GM21717 (cell line): ENCODE results near the gene HOGA1.

Experiments
- ATAC-seq: cut with Tn5 transposase; IDR thresholded peaks from one replicate; pipeline ENCODE4 v1.9.1; 2021; ENCODE audit warnings: mild to moderate bottlenecking, moderate library complexity; ENCODE audit not compliant: unreplicated experiment

The HOGA1 gene

GRCh38 chr10:97578171-97578844 lies 5.9 kb upstream of the HOGA1 start:
- ATAC-seq: no peak

- ATAC-seq: no peak
These were observed 3.5 kb upstream of the HOGA1 start for GRCh38 chr10:97580421-97581367.

GRCh38 chr10:97582169-97582568 lies 2.0 kb upstream of the HOGA1 start:
- ATAC-seq: no peak

DNA sequence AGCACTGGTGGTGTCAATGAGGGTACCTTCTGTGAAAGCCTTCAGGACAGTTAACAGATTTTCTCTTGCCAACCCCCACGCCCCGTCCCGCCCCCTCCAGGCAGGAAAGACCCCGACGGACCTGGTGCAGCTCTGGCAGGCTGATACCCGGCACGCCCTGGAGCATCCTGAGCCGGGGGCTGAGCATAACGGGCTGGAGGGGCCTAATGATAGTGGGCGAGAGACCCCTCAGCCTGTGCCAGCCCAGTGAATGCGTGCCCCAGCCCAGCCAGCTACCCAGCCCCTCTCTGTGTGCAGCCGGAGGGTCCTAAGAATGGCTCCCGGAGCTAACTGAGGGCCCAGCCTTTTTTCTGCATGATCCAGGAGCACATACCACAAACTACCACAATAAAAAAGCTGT lies 713 bp upstream of the HOGA1 start:
- ATAC-seq: no peak

DNA sequence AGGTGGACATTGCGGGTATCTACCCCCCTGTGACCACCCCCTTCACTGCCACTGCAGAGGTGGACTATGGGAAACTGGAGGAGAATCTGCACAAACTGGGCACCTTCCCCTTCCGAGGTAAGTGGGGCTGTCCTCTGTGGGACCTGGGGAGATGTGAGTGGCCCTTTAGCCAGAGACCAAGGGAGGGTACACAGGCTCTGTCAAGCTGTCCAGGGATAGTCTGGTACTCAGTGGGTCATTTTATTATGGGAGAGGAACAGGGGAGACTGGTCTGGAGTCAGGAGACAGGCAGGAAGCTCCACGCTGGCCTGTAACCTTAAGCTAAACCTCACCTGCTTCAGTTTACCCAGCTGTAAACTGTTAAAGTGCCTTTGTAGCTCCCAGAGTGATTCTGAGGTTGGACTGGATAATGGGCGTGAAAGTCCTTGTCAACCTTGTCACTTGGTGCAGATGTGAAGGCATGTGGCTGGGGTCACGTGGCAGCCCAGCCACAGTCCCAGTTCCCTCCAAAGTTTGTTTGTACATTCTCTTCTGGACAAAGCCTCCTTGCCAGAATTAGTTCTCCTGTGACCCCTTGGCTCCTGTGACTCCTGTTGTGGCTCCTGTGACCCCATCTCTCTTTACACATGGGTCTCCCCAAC lies 729 bp downstream of the HOGA1 start:
- ATAC-seq: no peak

DNA sequence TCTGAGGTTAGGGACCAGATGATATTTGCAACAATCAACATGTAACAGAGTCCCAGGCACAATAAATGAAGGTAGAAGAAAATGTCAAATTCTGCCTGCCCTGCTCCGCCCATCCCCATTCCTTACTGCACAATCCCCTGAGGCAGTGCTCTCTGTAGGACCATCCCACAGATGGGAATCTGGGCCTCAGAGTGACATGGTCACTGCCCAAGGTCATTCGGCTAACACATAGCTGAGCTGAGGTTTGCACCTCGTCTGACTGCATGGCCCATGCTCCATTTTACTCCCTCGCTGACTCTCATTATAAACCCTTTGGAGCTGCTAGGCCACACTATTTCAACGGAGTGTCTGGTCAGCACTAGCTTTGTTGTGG lies 1.2 kb downstream of the HOGA1 start:
- no peak for ATAC-seq

DNA sequence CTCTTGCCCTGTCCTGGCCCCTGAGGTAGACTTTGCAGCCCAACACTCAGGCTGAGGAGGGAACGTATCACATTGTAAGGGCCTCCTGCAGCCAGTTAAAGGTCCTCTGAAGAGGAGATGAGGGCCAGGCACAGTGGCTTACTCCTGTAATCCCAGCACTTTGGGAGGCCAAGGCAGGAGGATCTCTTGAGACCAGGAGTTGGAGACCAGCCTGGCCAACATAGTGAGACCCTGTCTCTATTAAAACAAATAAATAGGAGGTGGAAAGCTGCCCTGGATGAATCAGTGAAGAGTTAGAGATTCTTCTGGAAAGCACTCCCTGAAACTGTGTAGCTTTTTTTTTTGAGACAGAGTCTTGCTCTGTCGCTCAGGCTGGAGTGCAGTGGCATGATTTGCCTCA lies 3.0 kb downstream of the HOGA1 start:
- no peak for ATAC-seq

DNA sequence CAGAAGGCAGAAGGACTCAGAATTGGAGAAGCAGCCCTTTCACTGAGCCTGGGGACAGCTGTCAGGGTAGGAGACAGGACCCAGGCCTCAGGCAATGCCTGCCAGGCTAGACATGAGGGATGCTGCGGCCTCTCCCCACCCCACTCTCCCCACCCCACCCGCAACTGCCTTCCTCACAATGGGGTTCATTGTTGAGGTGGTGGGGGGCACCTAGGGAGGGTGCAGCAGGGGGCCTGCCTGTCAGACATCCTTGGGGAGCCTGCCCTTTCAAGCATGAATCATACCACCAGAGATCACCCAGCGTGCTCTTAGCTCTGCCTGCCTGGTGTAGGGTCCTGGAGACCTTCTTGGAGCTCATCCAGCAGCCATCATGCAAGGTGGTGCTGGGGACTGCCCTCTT lies 5.3 kb downstream of the HOGA1 start, which contains the start of gene C10orf62:
C10orf62 (plus strand) TSS at position 243 of the 400 bp plus-strand sequence. CDS start 177 bp downstream, outside the sequence.
- ATAC-seq: no peak

GRCh38 chr10:97590082-97590747 lies 6.0 kb downstream of the HOGA1 start:
- no peak for ATAC-seq

DNA sequence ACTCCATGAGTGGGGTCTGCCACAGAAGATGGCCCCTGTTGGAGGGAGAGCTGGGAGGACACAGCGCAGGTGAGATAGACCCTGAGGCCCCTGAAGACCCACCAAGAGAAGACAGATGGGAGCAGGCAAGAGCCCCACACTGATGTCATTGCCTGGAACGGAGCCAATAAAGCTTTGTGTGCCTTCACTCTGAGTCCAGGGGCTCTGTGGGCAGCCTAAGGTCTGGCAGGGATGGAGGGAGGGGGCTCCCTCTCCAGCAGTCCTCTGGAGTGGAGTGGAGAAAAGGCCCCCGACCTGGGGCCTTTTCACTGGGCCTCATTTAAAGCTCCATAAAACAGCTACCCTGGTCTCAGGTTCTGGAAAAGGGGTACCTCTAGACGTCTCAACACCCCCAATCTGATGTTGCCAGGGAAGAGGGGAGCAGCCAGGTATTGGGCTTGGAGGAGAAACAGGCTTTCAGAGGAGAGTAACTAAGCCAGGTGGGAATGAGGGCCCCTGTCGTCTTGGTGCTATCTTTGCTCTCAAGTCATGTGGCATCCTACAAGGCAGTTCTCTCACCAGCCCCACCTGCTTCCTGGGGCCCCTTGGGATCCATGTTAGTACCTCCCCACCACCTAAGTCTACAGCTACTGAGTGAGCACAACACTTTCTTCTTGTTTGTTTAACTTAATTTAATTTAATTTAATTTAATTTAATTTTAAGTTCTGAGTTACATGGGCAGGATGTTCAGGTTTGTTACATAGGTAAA lies 6.7 kb downstream of the HOGA1 start:
- ATAC-seq: no peak

DNA sequence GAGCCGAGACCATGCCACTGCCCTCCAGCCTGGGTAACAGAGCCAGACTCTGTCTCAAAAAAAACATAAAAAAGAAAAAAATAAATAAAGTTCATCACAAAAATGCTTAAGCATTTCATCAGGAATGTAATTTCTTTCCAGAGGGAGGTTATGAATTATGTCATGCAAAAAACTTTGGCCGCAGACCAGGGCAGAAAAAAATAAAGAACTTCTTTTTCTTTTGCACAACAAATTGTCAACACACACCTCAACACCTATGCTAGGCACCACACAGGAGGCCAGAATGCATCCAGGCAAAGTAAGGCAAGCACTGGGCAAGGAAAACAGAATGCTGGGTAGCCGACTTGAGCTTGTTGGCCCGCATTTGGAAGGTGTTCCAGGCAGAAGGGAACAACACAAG lies 9.2 kb downstream of the HOGA1 start:
- no peak for ATAC-seq

- no peak for ATAC-seq
These were observed 12.2 kb downstream of the HOGA1 start for GRCh38 chr10:97596101-97597082.

DNA sequence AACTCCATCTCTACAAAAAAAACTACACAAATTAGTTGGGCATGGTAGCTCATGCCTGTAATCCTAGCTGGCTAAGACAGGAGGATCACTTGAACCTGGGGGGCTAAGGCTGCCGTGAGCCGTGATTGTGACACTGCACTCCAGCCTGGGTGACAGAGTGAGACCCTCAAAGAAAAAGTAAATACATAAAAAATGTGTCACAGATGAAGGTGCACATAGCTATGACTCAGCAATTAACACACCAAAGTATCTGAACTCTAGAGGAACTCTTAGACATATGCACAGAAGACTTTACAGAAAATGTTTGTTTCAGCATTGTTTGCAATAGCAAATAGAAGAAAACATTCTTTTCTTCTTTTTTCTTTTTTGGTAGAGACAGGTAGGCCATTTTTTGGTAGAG lies 13.6 kb downstream of the HOGA1 start:
- no peak for ATAC-seq

DNA sequence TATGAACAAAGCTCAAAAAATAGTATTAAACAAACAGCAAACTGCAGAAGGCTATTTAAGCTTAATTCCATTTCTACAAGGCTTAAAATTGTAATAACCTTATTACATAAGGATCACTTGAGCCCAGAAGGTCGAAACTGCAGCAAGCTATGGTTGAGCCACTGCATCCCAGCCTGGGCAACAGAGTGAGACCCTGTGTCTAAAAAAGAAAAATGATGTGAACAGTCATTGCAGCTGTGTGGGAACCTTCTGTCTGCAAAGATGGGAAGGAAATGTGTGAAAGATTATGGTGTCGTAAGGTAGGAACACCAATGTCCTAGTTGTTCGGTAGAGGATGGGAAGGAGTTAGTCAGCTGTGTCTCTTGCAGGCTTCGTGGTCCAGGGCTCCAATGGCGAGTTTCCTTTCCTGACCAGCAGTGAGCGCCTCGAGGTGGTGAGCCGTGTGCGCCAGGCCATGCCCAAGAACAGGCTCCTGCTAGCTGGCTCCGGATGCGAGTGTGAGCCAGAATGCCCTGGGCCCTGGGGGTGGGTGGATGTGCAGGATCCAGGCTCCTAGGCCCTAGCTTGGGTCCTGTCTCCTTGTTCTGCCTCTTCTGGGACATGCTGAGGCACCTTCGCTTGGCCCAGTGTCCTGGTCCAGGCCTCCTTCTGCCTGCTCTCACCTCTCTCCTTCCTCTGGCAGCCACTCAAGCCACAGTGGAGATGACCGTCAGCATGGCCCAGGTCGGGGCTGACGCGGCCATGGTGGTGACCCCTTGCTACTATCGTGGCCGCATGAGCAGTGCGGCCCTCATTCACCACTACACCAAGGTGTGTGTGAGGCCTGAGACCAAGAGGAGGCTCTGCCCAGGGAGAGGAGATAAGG lies 14.4 kb downstream of the HOGA1 start:
- ATAC-seq: no peak

DNA sequence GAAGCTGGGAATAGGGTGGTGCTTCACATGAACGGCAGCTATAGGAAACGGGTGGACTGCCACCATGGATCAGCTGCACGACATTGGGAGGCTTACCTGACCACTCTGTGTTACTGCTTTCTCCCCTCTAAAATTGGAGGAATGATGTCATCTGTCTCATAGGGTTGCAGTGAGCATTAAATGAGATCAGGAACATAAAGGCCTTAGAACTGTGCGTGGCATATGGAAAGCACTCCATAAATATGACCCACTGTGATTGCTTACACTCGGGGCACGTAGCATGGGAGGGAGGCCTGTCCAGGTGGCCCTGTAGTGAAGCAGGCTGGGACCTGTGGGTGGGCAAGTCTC lies 15.1 kb downstream of the HOGA1 start:
- no peak for ATAC-seq

DNA sequence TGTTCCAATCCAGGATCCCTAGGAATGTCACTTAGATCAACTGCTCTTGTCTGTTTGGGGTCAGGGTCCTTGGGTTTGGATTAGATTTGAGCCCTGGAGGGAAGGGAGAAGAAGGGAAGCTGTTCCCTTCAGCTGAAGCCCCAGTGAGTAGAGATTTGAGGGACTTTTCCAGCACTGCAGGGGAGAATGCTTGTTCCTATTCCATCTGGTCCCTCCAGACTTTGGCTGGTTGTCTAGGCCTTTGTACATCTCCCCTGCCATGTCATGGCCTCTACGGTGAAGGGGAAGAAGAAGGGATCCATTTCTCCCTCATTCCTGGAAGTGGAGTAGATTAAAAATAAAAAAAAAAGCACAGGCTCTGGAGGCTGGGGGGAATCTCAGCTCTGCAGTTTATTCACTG lies 16.4 kb downstream of the HOGA1 start:
- ATAC-seq: no peak

GRCh38 chr10:97601268-97602215 lies 17.4 kb downstream of the HOGA1 start:
- ATAC-seq: no peak
